H1 (cell line): ENCODE data around the gene RRAS. TPM values are rescaled to one million over a fixed set of nuclear protein-coding genes. Genes with fewer than 3 reads are reported as not detected.
"Not testable (repeated sequence)": the region's sequence is repeated elsewhere in the genome, so short reads cannot be mapped to it uniquely, and the experiment has no call there.

ENCODE experiments used
- CTCF ChIA-PET: fragments of 300-600 bp; sonication (Branson Sonifier 250); formaldehyde crosslinking; loops from one replicate; lab custom pipeline; 2021; ENCODE audit not compliant: partially characterized antibody; lab: Charles Lee
- POLR2A ChIA-PET: fragments of 300-600 bp; sonication (Branson Sonifier 250); formaldehyde crosslinking; loops from one replicate; lab custom pipeline; 2021; ENCODE audit warnings: inconsistent platforms; ENCODE audit not compliant: partially characterized antibody; lab: Charles Lee
- DNase-seq, 2 experiments: peaks; one replicate each; pipeline versions ENCODE4 v3.0.0 to v3.0.0-alpha.2; 2010 to 2022; ENCODE audit warnings: low spot score in 2 of 2, low read depth in 1 of 2, mixed read lengths in 1 of 2
- FAIRE-seq: peaks from 2 replicates; lab custom pipeline; 2011; peaks lifted over from hg19 to GRCh38; lab: Jason Lieb, UNC
- H2AFZ ChIP-seq: 2 replicates; pipeline ENCODE4 v1.8.1; 2012; ENCODE audit warnings: low read length, inconsistent platforms
- H2AK5ac ChIP-seq: 2 replicates; pipeline ENCODE4 v1.6.1; 2013; ENCODE audit warnings: low read depth, low read length
- H2BK120ac ChIP-seq: replicated peaks from 2 replicates; pipeline ENCODE3; 2013; ENCODE audit warnings: low read depth, low read length, inconsistent platforms
- H2BK12ac ChIP-seq: 2 replicates; pipeline ENCODE4 v1.6.1; 2013; ENCODE audit warnings: low read depth, low read length
- H2BK15ac ChIP-seq: 2 replicates; pipeline ENCODE4 v1.6.1; 2013; ENCODE audit warnings: low read length
- H2BK20ac ChIP-seq: 2 replicates; pipeline ENCODE4 v1.6.1; 2013; ENCODE audit warnings: low read length
- H2BK5ac ChIP-seq: 2 replicates; pipeline ENCODE4 v1.6.1; 2013; ENCODE audit warnings: low read depth, low read length
- H3K14ac ChIP-seq: 2 replicates; pipeline ENCODE4 v1.6.1; 2013; ENCODE audit warnings: inconsistent platforms; ENCODE audit not compliant: insufficient read length
- H3K18ac ChIP-seq: 2 replicates; pipeline ENCODE4 v1.6.1; 2013; ENCODE audit warnings: low read length; ENCODE audit errors: extremely low read depth
- H3K23ac ChIP-seq: 2 replicates; pipeline ENCODE4 v1.6.1; 2013; ENCODE audit warnings: inconsistent platforms; ENCODE audit not compliant: insufficient read length
- H3K23me2 ChIP-seq: 2 replicates; pipeline ENCODE4 v1.6.1; 2013; ENCODE audit warnings: low read depth, low read length
- H3K27ac ChIP-seq: 2 replicates; pipeline ENCODE4 v1.6.1; 2011; ENCODE audit warnings: low read depth, low read length, inconsistent platforms
- H3K27me3 ChIP-seq, 4 experiments: replicated peaks in 1 of 4; 1 replicate in 1 of 4; 2 replicates in 3 of 4; pipeline versions ENCODE4 v1.6.1 to v1.8.1; 2011 to 2013; ENCODE audit warnings: low read length in 3 of 4, mild to moderate bottlenecking in 3 of 4, inconsistent platforms in 2 of 4, mixed read lengths in 2 of 4, moderate library complexity in 1 of 4; ENCODE audit not compliant: control insufficient read depth in 3 of 4, insufficient read depth in 3 of 4; ENCODE audit errors: extremely low read depth in 1 of 4
- H3K36me3 ChIP-seq, 4 experiments: 2 replicates each; pipeline versions ENCODE4 v1.6.1 to v1.8.1; 2011 to 2013; ENCODE audit warnings: mild to moderate bottlenecking in 4 of 4, low read length in 3 of 4, moderate library complexity in 2 of 4, control low read depth in 1 of 4, inconsistent platforms in 1 of 4; ENCODE audit not compliant: insufficient read depth in 4 of 4, control insufficient read depth in 2 of 4
- H3K4ac ChIP-seq: replicated peaks from 2 replicates; pipeline ENCODE3; 2013; ENCODE audit warnings: low read length, low read depth, mixed read lengths, inconsistent platforms; ENCODE audit not compliant: insufficient read length
- H3K4me1 ChIP-seq, 4 experiments: replicated peaks in 1 of 4; 1 replicate in 1 of 4; 2 replicates in 3 of 4; pipeline versions ENCODE4 v1.6.1 to v1.8.1; 2011 to 2013; ENCODE audit warnings: low read length in 3 of 4, inconsistent platforms in 2 of 4, mixed read lengths in 1 of 4; ENCODE audit not compliant: insufficient read depth in 4 of 4, control insufficient read depth in 3 of 4
- H3K4me2 ChIP-seq, 2 experiments: 2 replicates each; pipeline versions ENCODE4 v1.6.1 to v1.8.1; 2011 to 2013; ENCODE audit warnings: low read depth in 2 of 2, low read length in 2 of 2, control low read depth in 1 of 2, inconsistent platforms in 1 of 2, mild to moderate bottlenecking in 1 of 2; ENCODE audit not compliant: insufficient read depth in 1 of 2
- H3K4me3 ChIP-seq, 4 experiments: fragments of 200-600, 300-600 bp in 1 of 4; sonication (generic), shearing (Covaris generic), sonication (Bioruptor Twin) in 1 of 4; 2 replicates each; pipeline versions ENCODE4 v1.5.1 to v1.8.1; 2011 to 2016; ENCODE audit warnings: low read length in 4 of 4, low read depth in 3 of 4, control low read depth in 2 of 4, inconsistent platforms in 2 of 4, mild to moderate bottlenecking in 2 of 4, mixed read lengths in 1 of 4, moderate library complexity in 1 of 4; ENCODE audit not compliant: insufficient read depth in 2 of 4; ENCODE audit errors: extremely low read depth in 1 of 4
- H3K56ac ChIP-seq: replicated peaks from 2 replicates; pipeline ENCODE3; 2013; ENCODE audit warnings: low read depth, mild to moderate bottlenecking, mixed read lengths, low read length, inconsistent platforms; ENCODE audit not compliant: insufficient read length
- H3K79me1 ChIP-seq: 2 replicates; pipeline ENCODE4 v1.6.1; 2013; ENCODE audit warnings: low read depth, low read length, control low read depth
- H3K79me2 ChIP-seq, 2 experiments: 2 replicates each; pipeline versions ENCODE4 v1.6.1 to v1.8.1; 2012 to 2013; ENCODE audit warnings: low read length in 2 of 2, mild to moderate bottlenecking in 2 of 2, inconsistent platforms in 1 of 2; ENCODE audit not compliant: insufficient read depth in 2 of 2, control insufficient read depth in 1 of 2
- H3K9ac ChIP-seq, 4 experiments: replicated peaks in 1 of 4; 1 replicate in 1 of 4; 2 replicates in 3 of 4; pipeline versions ENCODE4 v1.6.1 to v1.8.1; 2011 to 2013; ENCODE audit warnings: low read depth in 3 of 4, low read length in 3 of 4, control low read depth in 2 of 4, mild to moderate bottlenecking in 2 of 4, moderate library complexity in 2 of 4, inconsistent platforms in 1 of 4; ENCODE audit errors: extremely low read depth in 1 of 4
- H3K9me3 ChIP-seq, 2 experiments: 2 replicates each; pipeline versions ENCODE4 v1.6.1 to v1.8.1; 2012 to 2013; ENCODE audit warnings: mild to moderate bottlenecking in 2 of 2, moderate library complexity in 2 of 2, control low read depth in 1 of 2, inconsistent platforms in 1 of 2, low read depth in 1 of 2, low read length in 1 of 2, mixed read lengths in 1 of 2; ENCODE audit not compliant: insufficient read depth in 2 of 2
- H4K20me1 ChIP-seq, 2 experiments: replicated peaks in 1 of 2; 2 replicates each; pipeline versions ENCODE3 to v1.8.1; 2011 to 2013; ENCODE audit warnings: inconsistent platforms in 2 of 2, low read length in 2 of 2, mild to moderate bottlenecking in 1 of 2; ENCODE audit not compliant: insufficient read depth in 2 of 2, control insufficient read depth in 1 of 2
- H4K5ac ChIP-seq: 2 replicates; pipeline ENCODE4 v1.6.1; 2013; ENCODE audit warnings: low read length, low read depth, mixed read lengths, inconsistent platforms; ENCODE audit not compliant: insufficient read length
- H4K8ac ChIP-seq: 2 replicates; pipeline ENCODE4 v1.8.0; 2013; ENCODE audit warnings: mild to moderate bottlenecking, moderate library complexity, low read length, inconsistent platforms; ENCODE audit not compliant: insufficient read depth; ENCODE audit errors: extremely low read depth
- H4K91ac ChIP-seq: replicated peaks from 2 replicates; pipeline ENCODE3; 2013; ENCODE audit warnings: low read length, mixed read lengths, inconsistent platforms; ENCODE audit not compliant: insufficient read length
- TEAD4 ChIP-seq: IDR thresholded peaks from 2 replicates; pipeline ENCODE4 v1.6.1; 2012; ENCODE audit warnings: low read depth, low read length, inconsistent platforms, mixed read lengths
- WGBS, 2 experiments: shearing (Covaris generic) in 1 of 2; methylation state at CpG; one replicate each; pipeline versions ENCODE4 v1.1.6 to v1.1.7; 2013 to 2015; ENCODE audit warnings: low lambda C conversion rate in 2 of 2, mixed read lengths in 2 of 2, inconsistent platforms in 1 of 2, low coverage in 1 of 2, missing lambda C conversion rate in 1 of 2; ENCODE audit not compliant: insufficient replicate concordance in 2 of 2, insufficient coverage in 1 of 2, insufficient read length in 1 of 2; ENCODE audit errors: extremely low coverage in 1 of 2, missing lambda C conversion rate in 1 of 2; 5-methylcytosine and 5-hydroxymethylcytosine counted together
- polyA plus RNA-seq, 7 experiments: library from polyadenylated mRNA; depleted of rRNA in 3 of 7; stranded (reverse) in 5 of 7; unstranded in 2 of 7; fragments of >200 nt in 5 of 7; fragments of 200-250 nt in 2 of 7; gene quantifications; 1 replicate in 5 of 7; 2 replicates in 1 of 7; 4 replicates in 1 of 7; pipeline versions ENCODE4 v1.2.1 to v1.2.3, GENCODE V29; 2011 to 2013; ENCODE audit warnings: missing spikeins in 2 of 7, mixed read lengths in 2 of 7
- total RNA-seq: library from RNA; stranded (reverse); fragmentation: NEBNext Ultra II Directional; extraction: Animal tissue kit (Norgen Biotek cat#: 25700); gene quantifications from 2 replicates; pipeline ENCODE4 v1.2.1, GENCODE V29; 2021

The RRAS gene
- total and polyA plus RNA-seq, 2 of the 8 experiments (the other 6 are each of a cell fraction or from before 2014, with no cell fraction given): 17.7 to 49.1 TPM

DNA sequence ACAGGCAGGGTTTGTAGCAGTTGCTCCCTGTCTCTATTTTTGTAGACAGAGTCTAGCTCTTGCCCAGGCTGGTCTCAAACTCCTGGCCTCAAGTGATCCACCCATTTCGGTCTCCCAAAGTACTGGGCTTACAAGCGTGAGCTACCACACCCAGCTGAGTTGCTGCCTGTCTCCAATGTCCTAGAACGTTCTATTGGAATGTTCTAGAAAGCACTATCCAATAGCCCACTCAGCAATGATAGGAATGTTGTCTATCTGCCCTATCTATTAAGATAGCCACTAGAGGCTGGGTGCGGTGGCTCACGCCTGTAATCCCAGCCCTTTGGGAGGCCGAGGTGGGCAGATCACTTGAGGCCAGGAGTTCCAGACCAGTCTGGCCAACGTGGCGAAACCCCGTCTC, 6.7 kb downstream of the RRAS start:
- not testable (repeated sequence) for H2AFZ ChIP-seq, FAIRE-seq, H2BK120ac ChIP-seq, H3K23ac ChIP-seq, H4K20me1 ChIP-seq, H3K56ac ChIP-seq, H3K27ac ChIP-seq, H3K23me2 ChIP-seq, H2BK5ac ChIP-seq, H3K4me2 ChIP-seq, H3K9ac ChIP-seq, H3K79me2 ChIP-seq, H3K27me3 ChIP-seq, H4K5ac ChIP-seq, H4K91ac ChIP-seq, H3K9me3 ChIP-seq, H2BK20ac ChIP-seq, DNase-seq, H3K36me3 ChIP-seq, H3K18ac ChIP-seq, H2BK12ac ChIP-seq, H3K4ac ChIP-seq, H3K14ac ChIP-seq, H4K8ac ChIP-seq, H3K79me1 ChIP-seq, H3K4me3 ChIP-seq, H2BK15ac ChIP-seq
- ChIA-PET CTCF (interaction anchor here (0.9 to 1.7 kb wide), 2 partner anchors 22 to 39 kb away, joined by 3 to 5 read pairs; no protein-coding TSS in a partner anchor), POLR2A (interaction anchor here (0.9 to 50.7 kb wide), 6 partner anchors 8 to 137 kb away, joined by 3 to 840 read pairs (median 9); partner anchors contain the start of genes PRMT1, PRR12 and RPS11)
- TF ChIP-seq TEAD4: 0 out of 2 replicates have a peak, but pooled peaks have one; percentile 27
- 84% methylated on average over 9 of the region's 9 CpGs; no CpG with 5 or more reads in 1 of the 2 experiments for WGBS, 2 experiments
- Histone ChIP-seq H3K4me1 (peaks cover 0 to 20% (median 5%) of the 10 kb centered on the region in 4 experiments; a peak in 6 of 7 replicates), H2AK5ac (0 out of 2 replicates have a peak overlapping the region, but pooled peaks have one; percentile 78)
